Stimulated activated memory B cell treated with anti-CD40 and anti-IgM and Interleukin-4, amounts not matched to agents 10 μg/mL and 1 μg/mL and 100 μg/mL, for 72 hours (primary cell): ENCODE measurements around the gene CTBP2.
"Not testable (repeated sequence)": the region's sequence is repeated elsewhere in the genome, so short reads cannot be mapped to it uniquely, and the experiment has no call there.

ENCODE experiments used
- ATAC-seq: fragments of 150-1000 bp; cut with Tn5 transposase; 2 replicates; pipeline ENCODE4 v1.10.0; 2021
- H3K27ac Mint-ChIP-seq: one replicate; pipeline ENCODE4 v1.8.0; 2022; ENCODE audit warnings: mild to moderate bottlenecking, mixed read lengths
- H3K27me3 Mint-ChIP-seq: one replicate; pipeline ENCODE4 v1.8.0; 2022; ENCODE audit warnings: mixed read lengths
- H3K36me3 Mint-ChIP-seq: one replicate; pipeline ENCODE4 v1.8.0; 2022; ENCODE audit warnings: mixed read lengths
- H3K4me1 Mint-ChIP-seq: one replicate; pipeline ENCODE4 v1.8.0; 2022; ENCODE audit warnings: mixed read lengths
- H3K4me3 Mint-ChIP-seq: one replicate; pipeline ENCODE4 v1.8.0; 2022; ENCODE audit warnings: mild to moderate bottlenecking, moderate library complexity, mixed read lengths
- H3K9me3 Mint-ChIP-seq: one replicate; pipeline ENCODE4 v1.8.0; 2022; ENCODE audit warnings: mixed read lengths

The CTBP2 gene

GRCh38 chr10:125155101-125155500 is 5.3 kb downstream of the CTBP2 start:
- Mint-ChIP-seq H3K36me3 (no peaks in the 10 kb centered on the region), H3K27me3 (peaks cover 72% of the 10 kb centered on the region), H3K9me3 (no peaks in the 10 kb centered on the region), H3K27ac (no peak overlapping the region), H3K4me3 (no peak overlapping the region), H3K4me1 (peaks cover 6% of the 10 kb centered on the region)
- ATAC-seq, result no peak

GRCh38 chr10:125154529-125154928 is 5.8 kb downstream of the CTBP2 start:
- no peaks in the 10 kb centered on the region for H3K9me3 Mint-ChIP-seq
- no peak for ATAC-seq
- H3K27me3 Mint-ChIP-seq, result peaks cover 77% of the 10 kb centered on the region
- H3K36me3 Mint-ChIP-seq, result no peaks in the 10 kb centered on the region
- H3K4me1 Mint-ChIP-seq, result peaks cover 6% of the 10 kb centered on the region
- H3K4me3 Mint-ChIP-seq, result no peak overlapping the region
- H3K27ac Mint-ChIP-seq, result no peak overlapping the region

- Mint-ChIP-seq H3K9me3 (no peaks in the 10 kb centered on the region), H3K36me3 (no peaks in the 10 kb centered on the region), H3K4me3 (no peak overlapping the region), H3K27me3 (peaks cover 84% of the 10 kb centered on the region), H3K27ac (no peak overlapping the region), H3K4me1 (peaks cover 6% of the 10 kb centered on the region)
- no peak for ATAC-seq
Measured at GRCh38 chr10:125153703-125154490, 6.5 kb downstream of the CTBP2 start.

DNA sequence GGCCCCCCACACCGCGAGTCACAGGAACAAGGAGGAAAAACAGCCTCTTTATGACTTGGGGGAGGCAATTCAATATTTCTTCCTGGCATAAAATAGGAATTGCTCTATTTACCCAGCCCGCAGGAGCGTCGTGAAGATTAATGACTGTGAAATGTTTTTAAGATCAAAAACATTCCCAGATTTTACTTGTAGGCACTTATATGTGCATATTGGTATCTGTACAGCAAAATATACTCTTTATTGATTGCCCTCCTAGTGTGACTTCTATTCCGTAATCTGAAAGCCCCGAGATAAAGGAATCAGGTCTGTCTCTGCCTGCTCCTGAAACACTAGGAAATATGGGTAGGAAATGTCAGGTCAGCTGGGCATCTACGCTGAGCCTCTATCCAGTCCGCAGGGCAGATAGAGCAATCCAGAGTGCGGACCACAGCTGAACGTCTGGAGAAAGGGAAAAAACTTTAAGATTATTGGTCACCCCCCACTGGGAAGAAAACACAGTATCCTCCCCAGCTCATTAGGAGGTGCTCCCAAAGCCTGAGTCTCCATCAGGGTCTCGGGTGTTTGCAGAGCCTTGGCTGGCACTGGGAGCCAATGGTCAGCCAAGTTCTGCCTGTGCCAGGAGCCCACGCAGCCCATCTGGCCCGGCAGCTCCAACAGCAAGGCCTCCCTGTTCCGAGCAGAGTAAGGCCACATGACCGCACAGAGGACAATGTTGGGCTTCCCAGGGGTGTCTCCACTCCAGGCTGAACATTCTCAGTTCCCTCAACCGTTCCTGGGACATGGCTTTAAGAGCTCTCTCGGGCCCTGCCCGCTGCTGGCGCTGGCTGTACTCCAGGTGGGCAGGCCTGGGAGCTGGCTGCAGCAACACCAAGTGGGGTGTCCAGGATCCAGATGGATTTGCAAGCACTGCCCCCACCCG is 7.7 kb downstream of the CTBP2 start:
- H3K9me3 Mint-ChIP-seq, result no peaks in the 10 kb centered on the region
- no peak overlapping the region for H3K27ac Mint-ChIP-seq
- H3K4me1 Mint-ChIP-seq, result no peaks in the 10 kb centered on the region
- ATAC-seq, result no peak
- no peaks in the 10 kb centered on the region for H3K36me3 Mint-ChIP-seq
- H3K4me3 Mint-ChIP-seq, result no peak overlapping the region
- peaks cover 85% of the 10 kb centered on the region for H3K27me3 Mint-ChIP-seq

DNA sequence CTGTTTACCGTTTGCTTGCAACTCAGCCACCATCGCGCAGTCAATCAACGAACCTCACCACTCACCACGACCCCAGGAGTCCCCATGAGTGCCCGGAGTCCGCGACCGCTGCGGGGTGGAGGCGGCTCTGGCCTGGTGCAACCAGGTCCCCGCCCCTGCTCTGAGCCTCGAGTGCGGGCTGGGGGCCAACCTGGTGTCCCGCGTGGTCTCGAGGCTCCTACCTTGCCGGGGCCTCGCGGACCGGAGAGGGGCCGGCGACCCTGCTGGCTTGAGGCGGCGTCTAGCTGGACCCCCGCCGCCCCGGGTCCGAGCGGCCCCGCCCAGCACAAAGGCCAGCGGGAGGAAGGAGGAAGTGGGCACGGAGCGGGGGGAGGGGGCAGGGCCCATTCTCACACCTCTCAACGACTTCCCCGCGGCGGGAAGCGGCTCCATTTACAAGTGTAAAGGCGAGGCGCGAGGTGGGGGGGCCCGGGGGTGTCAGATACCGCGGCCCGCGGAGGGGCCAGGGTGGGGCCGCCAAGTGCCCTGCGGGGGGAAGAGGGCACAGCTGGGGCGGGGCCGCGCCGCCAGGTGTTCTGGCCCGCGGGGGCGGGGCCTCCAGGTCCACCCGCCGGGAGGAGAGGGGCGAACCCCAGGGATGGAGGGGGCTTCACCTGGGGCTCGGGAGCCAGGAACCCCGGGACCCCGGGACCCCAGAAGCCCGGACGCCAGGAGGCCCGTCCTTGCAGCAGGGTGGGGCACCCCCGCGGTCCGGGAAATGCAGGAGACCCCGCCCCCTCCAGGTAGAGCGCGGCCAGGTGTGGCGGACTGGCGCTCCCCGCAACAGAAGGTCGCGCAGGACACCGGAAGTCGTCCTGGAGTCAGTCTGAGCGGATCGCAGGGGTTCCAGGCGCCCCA is 8.6 kb downstream of the CTBP2 start:
- Mint-ChIP-seq H3K27me3 (peaks cover 85% of the 10 kb centered on the region), H3K4me1 (peaks cover 5% of the 10 kb centered on the region), H3K4me3 (no peak overlapping the region), H3K9me3 (no peaks in the 10 kb centered on the region), H3K27ac (no peak overlapping the region), H3K36me3 (no peaks in the 10 kb centered on the region)
- peak; percentile 32 for ATAC-seq

- Mint-ChIP-seq H3K4me3 (no peak overlapping the region), H3K36me3 (no peaks in the 10 kb centered on the region), H3K27ac (no peak overlapping the region), H3K4me1 (peaks cover 5% of the 10 kb centered on the region), H3K27me3 (peaks cover 85% of the 10 kb centered on the region), H3K9me3 (no peaks in the 10 kb centered on the region)
- no peak for ATAC-seq
Measured at GRCh38 chr10:125151170-125151552, 9.2 kb downstream of the CTBP2 start.

- H3K27ac Mint-ChIP-seq, H3K4me3 Mint-ChIP-seq, H3K9me3 Mint-ChIP-seq, H3K36me3 Mint-ChIP-seq, H3K4me1 Mint-ChIP-seq, ATAC-seq: not testable (repeated sequence)
- H3K27me3 Mint-ChIP-seq, result peaks cover 85% of the 10 kb centered on the region
Measured at GRCh38 chr10:125150376-125151083, 9.8 kb downstream of the CTBP2 start.

DNA sequence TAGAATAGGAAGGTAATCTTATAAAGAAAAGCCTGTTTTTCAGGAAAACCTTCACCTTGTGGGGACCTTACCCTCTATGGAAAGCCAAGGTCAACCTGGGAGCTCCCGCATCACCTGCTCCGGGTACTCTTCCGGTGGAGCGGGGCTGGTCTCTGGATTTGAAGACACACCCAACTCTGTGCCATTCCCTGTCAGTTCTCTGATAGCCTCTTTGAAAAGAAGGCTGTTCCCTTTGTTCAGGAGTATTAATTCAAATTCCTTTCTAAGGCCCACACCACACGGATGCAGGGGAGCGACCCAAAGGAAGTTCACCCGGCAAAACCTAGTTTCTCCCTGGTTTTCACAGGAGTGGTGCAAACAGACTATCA is 10.7 kb downstream of the CTBP2 start:
- peaks cover 85% of the 10 kb centered on the region for H3K27me3 Mint-ChIP-seq
- H3K4me1 Mint-ChIP-seq, result peaks cover 10% of the 10 kb centered on the region
- no peak overlapping the region for H3K27ac Mint-ChIP-seq
- H3K4me3 Mint-ChIP-seq, result no peak overlapping the region
- H3K9me3 Mint-ChIP-seq, result no peaks in the 10 kb centered on the region
- no peak for ATAC-seq
- H3K36me3 Mint-ChIP-seq, result no peaks in the 10 kb centered on the region

- no peak overlapping the region for H3K4me3 Mint-ChIP-seq
- H3K27me3 Mint-ChIP-seq, result peaks cover 85% of the 10 kb centered on the region
- peaks cover 15% of the 10 kb centered on the region for H3K4me1 Mint-ChIP-seq
- H3K9me3 Mint-ChIP-seq, result no peaks in the 10 kb centered on the region
- no peak for ATAC-seq
- no peak overlapping the region for H3K27ac Mint-ChIP-seq
- no peaks in the 10 kb centered on the region for H3K36me3 Mint-ChIP-seq
Measured at GRCh38 chr10:125149036-125149679, 11.2 kb downstream of the CTBP2 start.

- Mint-ChIP-seq H3K27ac (no peak overlapping the region), H3K4me1 (peaks cover 20% of the 10 kb centered on the region), H3K9me3 (no peaks in the 10 kb centered on the region), H3K27me3 (peaks cover 85% of the 10 kb centered on the region), H3K4me3 (no peak overlapping the region), H3K36me3 (no peaks in the 10 kb centered on the region)
- no peak for ATAC-seq
Measured at GRCh38 chr10:125148528-125148927, 11.8 kb downstream of the CTBP2 start.

DNA sequence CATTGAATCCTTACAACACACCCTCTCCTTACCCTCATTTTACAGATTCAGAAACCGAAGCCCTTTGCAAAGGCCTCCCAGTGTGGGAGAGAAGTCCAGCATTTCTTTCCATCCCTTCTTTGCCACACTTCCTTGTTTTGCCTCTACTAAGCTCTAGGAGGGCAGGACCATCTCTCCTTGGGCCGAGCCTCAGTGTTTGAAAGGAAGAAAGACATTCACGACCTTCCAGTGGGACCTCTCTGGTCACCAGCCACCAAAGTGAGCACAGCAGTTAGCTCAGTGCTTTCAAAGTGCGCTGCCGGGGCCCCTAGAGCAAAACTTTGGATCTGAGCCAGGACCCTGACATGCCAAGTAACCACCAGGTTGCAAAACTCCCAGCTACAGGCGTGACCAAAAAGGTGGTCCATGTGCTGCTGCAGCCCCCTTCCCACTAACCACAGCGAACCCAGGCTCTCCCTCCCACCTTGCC is 12.4 kb downstream of the CTBP2 start:
- H3K27ac Mint-ChIP-seq, result no peak overlapping the region
- H3K27me3 Mint-ChIP-seq, result peaks cover 85% of the 10 kb centered on the region
- no peak overlapping the region for H3K4me3 Mint-ChIP-seq
- no peaks in the 10 kb centered on the region for H3K36me3 Mint-ChIP-seq
- peaks cover 20% of the 10 kb centered on the region for H3K4me1 Mint-ChIP-seq
- no peak for ATAC-seq
- no peaks in the 10 kb centered on the region for H3K9me3 Mint-ChIP-seq

- no peaks in the 10 kb centered on the region for H3K36me3 Mint-ChIP-seq
- peaks cover 86% of the 10 kb centered on the region for H3K27me3 Mint-ChIP-seq
- no peak for ATAC-seq
- H3K4me1 Mint-ChIP-seq, result peaks cover 20% of the 10 kb centered on the region
- no peak overlapping the region for H3K4me3 Mint-ChIP-seq
- no peaks in the 10 kb centered on the region for H3K9me3 Mint-ChIP-seq
- no peak overlapping the region for H3K27ac Mint-ChIP-seq
Measured at GRCh38 chr10:125146791-125147579, 13.4 kb downstream of the CTBP2 start.

DNA sequence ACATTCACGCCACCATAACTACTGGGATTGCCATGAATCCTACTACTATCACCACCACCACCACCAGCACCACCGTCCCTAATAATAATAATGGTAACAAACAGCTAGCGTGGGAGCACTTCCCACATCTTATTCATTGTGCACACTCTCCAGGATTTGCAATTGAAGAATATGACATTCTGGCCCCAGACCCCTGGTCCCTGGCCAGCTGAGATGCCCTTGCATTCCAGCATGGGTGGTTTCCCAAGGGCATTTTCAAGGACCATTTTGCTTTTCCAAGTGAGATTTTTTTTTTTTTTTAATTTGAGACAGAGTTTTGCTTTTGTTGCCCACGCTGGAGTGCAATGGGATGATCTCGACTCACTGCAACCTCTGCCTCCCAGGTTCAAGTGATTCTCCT is 14.7 kb downstream of the CTBP2 start:
- no peak overlapping the region for H3K27ac Mint-ChIP-seq
- no peak overlapping the region for H3K4me3 Mint-ChIP-seq
- H3K4me1 Mint-ChIP-seq, result peaks cover 20% of the 10 kb centered on the region
- H3K9me3 Mint-ChIP-seq, result no peaks in the 10 kb centered on the region
- no peaks in the 10 kb centered on the region for H3K36me3 Mint-ChIP-seq
- peaks cover 96% of the 10 kb centered on the region for H3K27me3 Mint-ChIP-seq
- ATAC-seq, result no peak
